NOMO-1 (cell line): Measurements from ENCODE around the gene RCAN2.

ENCODE experiments used
- DNase-seq, 2 experiments: peaks; one replicate each; lab custom pipeline; 2025; ENCODE audit not compliant: unreplicated experiment in 2 of 2; lab: John Stamatoyannopoulos, UW

Gene RCAN2

DNA sequence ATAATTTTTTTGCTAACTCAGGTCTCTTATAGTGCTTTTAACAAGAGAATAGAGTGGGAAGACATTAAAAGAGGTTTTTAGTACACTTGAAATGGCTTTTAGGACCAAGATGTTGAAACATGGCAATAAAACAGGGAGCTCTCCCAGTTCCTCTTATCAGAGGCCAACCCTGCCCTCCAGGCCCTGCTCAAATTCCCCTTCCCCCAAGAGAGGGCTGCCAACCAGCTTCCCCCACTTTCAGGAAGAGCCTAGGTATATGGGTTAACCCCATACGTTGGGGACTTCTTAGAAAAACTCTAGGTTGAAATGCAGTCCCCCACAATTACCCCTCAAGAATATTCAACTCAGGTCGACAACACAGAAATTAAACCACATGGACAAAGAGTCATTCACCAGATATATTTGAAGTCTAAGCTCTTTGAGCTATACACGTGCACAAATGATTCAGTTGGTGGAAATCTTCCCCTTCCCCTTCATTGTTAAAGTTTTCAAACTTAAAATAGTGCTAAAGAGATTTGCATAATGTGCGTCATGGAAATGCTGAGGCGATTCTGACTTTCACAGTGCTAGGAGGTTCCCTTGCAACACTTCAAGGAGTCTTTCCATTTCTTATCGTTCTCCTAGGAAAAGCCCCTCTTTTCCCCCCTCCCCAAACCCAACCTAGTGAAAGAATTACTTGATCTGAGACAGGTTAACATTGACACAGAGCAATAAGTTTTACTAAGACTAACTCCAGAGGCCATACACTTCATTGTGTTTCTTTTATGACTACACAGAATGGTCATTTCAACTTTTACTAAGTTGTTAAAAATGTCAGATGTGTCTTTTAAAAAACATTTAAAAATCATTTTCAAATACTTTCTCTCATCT lies 270.7 kb downstream of the RCAN2 start:
- peak; percentile 81 for DNase-seq

DNA sequence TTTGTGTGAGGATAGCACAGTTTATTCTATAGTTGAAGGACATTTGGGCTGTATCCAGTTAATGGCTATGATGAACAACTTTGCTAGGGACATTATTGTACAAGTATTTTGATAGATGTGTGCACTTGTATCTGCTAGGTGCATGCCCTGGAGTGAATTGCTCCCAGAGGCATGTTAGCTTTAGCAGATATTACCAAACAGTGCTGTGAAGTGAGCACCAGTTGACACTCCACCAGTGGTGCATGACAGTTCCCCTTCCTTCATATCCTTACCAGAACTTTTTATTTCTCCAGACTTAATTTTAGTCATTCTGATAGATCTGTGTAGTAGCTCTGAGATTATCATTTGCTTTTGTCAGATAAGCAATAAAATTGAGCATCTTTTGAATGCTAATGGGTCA lies 271.6 kb downstream of the RCAN2 start:
- peak in 1 of 2 experiments; percentile 21 for DNase-seq

DNA sequence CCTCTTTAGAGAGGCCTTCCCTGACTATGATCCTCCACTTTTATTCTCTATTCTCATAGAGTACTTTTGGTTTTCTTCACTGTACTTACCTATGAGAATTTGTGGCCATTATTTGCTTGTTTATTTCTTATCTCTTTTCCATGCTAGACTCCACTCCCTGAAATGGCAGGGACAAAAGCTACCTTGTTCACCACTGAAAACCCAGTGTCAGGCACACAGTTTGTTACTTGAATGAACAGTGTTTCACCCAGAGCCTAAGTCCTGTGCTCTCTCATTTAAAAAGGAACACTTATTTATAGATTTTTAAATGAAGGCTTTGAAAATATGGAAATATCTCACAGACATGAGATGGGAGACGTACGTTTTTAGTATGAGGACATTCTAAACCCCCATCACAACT lies 272.8 kb downstream of the RCAN2 start:
- no peak for DNase-seq

DNA sequence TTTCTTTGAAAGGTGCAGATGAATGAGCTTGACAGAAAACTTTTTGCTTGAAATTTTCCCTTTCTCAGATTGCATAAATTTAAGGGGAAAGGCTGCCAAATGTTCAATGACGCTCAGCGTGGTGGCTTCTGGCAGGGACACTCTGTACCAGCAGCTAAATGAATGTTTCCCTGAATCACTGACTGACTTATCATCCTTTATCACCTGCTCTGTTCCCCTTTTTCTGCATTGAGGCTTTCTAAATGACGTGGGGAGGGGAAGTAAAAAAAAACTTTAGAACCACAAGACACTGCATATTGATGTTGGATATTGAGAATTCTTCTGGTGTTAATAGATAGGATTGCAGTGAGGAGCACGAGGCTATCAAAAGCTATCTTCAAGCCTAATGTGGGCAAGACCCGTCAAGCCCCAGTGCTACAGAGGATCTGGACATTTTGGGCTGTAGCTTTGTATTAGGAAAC lies 273.5 kb downstream of the RCAN2 start:
- peak; percentile 35 to 85 for DNase-seq

DNA sequence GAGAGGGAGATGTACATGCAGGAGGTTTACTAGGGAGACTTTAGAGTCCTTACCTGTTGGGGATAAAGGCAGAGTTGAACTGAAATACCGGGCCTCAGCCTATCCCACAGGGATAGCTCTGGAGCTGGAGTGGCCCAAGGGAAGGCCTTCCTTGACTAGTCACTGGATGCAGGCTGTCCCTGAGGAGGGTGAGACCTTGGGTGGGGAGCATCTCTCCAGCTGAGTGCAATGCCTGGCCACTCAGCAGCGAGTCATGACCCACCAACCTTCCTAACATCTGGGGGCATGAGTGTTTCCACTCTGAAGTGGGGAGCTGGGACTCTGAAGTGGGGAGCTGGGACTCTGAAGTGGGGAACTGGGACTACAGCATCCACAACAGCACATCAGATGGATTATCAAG lies 274.4 kb downstream of the RCAN2 start:
- DNase-seq = no peak

DNA sequence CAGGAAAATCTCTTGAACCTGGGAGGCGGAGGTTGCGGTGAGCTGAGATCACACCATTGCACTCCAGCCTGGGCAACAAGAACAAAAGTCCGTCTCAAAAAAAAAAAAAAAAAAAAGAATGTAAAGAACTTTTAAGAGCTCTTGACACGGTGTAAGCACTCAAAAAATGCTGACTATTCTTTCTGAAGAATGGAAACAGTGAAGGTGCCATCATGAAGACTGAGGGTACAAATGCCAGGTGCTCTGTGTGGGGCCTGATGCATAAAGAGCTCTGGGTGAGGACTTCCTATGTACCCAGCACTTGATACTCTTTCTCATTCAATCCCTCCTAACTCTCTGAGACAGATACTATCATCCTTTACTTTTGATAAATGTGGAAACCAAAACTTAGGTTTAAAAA lies 275.5 kb downstream of the RCAN2 start:
- DNase-seq = no peak

DNA sequence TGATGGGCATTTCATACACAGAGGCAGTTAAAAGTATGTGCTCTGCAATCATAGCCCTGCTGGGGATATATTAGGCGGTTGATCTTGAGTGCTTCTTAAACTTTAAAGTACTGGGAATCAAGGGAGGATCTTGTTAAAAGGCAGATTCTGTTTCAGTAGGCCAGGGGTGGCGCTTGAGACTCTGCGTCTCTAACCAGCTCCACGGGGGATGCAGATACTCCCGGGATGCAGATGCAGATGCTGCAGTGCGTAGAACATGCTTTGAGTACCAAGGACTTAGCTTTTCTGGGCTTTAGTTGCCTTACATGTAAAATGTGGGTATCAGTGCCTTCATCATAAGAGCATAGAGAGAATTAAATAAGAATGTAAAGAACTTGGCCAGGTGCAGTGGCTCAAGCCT lies 276.0 kb downstream of the RCAN2 start:
- DNase-seq = no peak

DNA sequence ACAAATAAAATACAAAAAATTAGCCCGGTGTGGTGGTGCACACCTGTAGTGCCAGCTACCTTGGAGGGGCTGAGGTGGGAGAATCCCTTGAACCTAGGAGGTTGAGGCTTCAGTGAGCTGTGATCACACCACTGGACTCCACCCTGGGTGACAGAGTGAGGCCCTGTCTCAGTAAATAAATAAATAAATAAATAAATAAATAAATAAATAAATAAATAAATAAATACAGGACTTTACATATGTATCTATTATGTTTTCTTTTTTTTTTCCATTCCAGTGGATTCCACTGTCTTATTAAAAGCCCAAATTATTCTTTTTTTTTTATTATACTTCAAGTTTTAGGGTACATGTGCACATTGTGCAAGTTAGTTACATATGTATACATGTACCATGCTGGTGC lies 279.3 kb downstream of the RCAN2 start:
- DNase-seq = no peak

DNA sequence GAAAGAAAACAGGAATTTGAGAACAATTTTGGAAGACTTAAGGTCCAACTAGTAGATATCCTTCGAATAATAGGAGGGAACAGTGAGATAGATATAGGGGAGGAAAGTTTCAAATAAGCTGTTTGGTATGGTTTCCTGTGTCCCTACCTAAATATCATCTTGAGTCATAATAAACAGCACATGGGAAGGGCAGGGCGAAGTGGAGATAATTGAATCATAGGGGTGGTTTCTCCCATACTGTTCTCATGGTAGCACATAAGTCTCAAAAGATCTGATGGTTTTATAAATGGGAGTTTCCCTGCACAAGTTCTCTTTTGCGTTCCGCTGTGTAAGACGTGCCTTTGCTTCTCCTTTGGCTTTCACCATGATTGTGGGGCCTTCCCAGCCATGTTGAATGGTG lies 281.0 kb downstream of the RCAN2 start:
- no peak for DNase-seq

DNA sequence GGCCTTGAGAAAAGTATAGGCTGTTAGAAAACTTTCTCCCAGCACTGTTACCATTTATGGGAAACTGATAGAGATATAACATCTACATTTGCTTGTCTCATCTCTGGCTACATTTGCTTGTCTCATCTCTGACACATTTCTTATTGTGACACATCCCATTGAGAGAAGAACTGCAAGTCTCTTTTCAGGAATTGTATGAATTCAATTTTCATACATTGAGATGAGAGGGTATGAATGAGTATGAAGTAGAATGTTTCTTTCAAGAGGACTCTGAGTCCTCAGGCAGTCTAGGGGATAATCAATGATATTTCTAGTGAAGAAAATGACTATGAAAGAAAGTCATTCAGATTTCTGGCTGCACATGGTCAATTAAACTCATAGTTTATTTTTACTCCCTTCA lies 282.9 kb downstream of the RCAN2 start:
- no peak for DNase-seq

DNA sequence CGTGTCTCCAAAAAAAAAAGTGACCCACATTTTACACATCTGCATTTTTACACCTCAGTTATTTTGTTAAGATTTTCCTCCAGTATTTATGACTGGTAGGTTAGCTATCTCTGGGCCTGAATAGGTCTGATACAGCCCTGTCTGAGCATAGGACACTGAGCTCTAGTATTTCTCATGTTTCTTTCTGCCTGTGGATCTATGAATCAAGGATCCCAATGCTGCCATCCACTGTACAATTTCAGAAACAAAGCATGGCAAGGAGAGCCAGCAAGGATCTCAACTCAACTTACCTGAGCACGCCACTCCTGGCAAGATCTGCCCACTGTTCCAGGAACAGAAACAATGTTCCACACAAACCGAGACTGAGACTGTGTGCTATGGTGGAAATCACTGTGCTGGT lies 284.1 kb downstream of the RCAN2 start:
- no peak for DNase-seq

DNA sequence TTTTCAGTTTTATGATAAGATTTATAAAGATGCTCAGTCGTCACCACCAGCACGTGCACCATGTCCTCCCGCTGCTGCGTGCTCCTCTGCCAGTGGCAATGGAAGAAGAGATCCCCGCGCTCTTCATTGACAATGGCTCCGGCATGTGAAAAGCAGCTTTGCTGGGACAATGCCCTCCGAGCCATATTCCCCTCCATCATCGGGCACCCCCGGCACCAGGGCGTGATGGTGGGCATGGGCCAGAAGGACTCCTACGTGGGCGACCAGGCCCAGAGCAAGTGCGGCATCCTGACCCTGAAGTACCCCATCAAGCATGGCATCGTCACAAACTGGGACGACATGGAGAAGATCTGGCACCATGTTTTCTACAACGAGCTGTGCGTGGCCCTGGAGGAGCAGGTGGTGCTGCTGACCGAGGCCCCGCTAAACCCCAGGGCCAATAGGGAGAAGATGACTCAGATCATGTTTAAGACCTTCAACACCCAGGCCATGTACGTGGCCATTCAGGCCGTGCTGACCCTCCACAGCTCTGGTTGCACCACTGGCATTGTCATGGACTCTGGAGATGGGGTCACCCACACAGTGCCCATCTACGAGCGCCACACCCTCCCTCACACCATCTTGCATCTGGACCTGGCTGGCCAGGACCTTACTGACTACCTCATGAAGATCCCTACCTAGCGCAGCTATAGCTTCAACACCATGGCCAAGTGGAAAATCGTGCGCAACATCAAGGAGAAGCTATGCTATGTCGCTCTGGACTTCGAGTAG lies 286.2 kb downstream of the RCAN2 start:
- DNase-seq = no peak

DNA sequence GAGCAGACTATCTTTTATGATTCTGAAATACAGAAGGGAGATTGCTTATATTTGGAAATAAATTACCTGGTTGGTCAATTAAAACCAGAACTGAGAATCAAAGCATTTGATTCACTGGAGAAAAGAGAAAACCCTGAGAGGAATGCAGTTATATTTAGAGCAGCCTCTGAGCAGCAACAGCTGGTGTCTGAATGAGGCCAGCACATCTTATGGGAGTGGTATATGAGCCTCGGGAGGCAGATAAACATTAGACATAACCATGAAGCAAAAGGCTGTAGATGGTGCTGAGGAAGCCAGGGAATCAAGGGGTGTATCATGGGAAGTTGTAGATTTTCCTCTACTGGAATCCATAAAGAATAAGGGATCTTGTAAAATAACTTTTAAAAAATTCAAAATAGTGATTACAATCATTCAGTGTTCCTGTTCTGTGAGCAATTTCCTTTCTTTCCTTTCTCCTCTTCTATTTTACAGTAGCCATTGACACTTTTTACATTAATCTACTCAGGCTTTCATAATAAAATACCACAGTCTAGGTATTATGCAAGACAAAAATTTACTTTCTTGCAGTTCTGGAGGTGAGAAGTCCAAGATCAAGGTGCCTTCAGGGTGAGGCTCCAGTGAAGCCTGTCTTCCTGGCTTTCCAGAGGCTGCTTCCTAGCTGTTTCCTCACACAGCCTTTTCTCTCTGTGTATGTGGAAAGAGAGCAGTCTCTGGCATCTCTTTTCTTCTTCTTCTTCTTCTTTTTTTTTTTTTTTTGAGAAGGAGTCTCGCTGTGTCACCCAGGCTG lies 287.7 kb downstream of the RCAN2 start:
- DNase-seq = no peak

DNA sequence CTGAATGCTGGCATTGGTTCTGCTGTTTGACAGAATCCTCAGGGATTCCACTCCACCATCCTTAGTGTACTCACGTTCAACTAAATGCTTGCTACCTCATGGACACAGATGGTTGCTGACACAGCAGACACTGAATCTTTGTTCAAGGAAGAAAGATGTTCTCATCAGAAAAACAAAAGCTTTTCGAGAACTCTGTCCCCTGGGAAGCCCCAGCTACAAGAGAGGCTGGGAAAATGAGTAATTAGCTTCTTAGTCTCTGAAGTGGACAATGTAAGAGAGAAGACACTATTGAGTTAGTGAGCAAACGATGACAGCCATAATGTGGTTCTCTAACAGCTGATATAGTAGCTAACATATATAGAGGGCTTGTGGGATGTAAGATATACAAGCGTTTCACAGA lies 289.5 kb downstream of the RCAN2 start:
- no peak for DNase-seq

DNA sequence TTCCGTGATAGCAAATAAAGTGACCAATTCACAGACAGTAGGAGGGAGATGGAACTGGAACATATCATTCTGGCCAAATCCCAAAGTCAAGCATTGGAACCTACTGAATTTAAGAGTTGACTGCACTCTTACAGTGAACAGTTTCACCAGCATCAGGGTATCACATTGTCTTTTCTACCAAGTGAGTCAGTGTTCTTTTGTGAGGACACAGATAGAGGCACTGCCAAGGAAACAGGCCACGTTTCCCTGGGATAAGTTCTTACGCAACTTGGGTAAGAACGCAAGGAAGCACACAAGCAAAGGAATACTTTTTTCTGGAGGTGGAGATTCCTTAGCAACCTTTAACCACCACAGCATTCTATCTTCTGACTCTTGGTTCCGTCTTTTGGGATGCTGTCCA lies 291.9 kb downstream of the RCAN2 start:
- no peak for DNase-seq

DNA sequence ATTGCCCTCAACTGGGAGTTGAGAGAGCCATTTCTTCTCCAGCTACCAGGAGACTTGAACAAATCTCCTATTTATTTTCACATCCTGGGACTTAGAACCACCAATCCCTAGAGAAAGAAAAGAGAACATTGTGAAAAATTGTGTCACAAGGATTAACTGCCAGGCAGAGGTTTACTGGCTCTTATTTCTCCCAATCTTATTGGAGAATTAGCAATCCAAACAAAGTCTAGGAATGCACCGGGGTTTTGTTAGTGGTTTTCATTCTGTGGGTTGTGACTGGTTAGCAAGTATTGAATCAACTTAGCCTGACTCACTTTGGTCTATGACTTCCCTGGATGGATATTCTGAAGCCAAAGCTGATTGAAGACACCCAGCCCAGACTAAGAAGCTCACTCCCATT lies 299.3 kb downstream of the RCAN2 start:
- DNase-seq = no peak

DNA sequence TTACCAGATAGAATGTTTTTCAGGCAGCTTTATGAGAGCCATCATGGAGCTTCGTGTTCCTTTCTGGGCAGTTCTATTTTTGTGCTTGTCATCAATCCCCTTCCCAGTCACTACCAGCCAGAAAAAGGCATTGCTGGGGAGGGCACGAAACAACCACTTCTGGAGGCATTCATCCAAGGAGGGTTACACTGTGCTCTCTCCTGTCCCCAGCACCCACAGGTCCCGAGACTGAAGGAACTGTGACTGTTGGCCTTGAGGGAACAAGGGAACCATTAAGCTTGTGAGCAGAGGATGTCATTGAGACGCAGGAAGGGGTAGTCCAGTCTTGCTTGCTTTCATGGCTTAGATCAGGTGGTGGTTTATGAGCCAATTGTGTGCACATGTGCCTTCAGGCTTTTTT lies 300.4 kb downstream of the RCAN2 start:
- no peak for DNase-seq

DNA sequence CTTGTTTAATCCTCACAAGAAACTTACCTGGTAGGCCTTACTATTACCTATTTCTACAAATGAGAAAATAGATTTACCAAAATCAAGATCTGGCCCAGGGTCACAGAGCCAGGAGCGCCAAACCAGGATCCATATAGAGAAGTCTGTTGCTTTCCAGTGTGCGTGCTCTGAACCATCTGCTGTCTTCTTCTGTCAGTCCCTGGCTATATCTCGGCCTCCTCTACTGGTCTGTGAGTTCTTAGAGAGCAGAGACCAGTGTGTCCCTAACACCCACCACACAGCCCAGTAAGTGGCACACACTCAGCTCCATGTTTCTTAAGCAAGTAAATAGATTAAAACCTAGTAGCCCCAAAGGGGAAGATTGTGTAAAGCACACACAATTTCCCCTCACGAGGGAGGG lies 301.5 kb downstream of the RCAN2 start:
- no peak for DNase-seq

DNA sequence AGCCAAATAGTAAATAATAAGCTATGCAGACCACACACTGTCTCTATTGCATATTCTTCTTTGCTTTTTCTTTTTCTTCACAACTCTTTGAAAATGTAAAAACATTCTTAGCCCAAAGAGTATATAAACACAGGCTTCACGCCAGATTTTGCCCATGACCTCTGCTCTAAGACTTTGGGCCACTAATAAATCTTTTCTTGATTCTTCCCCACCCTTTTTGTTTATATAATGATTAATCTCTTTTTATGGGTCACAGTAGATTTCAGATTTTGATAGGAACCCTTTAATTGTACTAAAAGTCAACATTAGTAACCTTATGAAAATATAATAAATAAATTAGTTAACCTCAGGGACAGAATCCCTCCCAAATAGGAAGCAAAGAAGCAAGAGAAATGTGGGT lies 304.7 kb downstream of the RCAN2 start:
- DNase-seq = no peak

DNA sequence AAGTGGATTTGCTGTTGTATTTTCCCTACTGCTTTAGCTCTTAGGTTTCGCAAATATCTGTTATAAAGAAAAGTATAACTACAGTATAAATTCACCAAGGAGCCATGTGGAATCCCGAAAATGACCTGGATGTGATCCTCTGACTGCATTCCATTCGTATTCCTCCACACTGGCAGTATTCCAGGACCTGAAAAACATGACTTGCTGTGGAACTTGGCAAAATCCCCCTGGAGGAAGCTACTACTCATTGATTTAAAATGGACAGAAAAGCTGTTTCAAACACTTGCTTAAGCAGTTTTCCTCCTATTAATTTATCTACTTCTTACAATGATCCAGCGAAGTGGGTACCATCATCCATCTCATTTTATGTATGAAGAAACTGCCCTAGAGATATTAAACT lies 307.1 kb downstream of the RCAN2 start:
- DNase-seq = no peak

DNA sequence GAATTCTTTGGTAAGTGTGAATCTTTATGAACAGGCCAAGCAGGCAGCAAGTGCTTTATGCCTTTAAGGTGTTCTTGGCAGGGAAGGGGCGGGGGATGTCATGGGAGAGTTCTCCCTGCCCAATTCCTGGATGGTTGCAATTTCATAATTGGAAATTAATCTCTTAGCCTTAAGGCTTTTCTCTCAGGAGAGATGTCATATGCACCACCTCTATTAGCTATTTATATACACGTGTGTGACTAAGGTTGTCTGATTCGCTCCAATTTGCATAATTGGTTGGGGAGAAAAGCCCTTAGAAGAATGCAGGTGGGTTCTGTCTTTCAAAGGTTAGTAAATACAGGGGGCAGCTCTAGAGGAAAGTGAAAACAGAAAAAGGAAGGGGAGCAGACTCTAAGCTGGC lies 315.3 kb downstream of the RCAN2 start:
- no peak for DNase-seq
